ENCODE data around the gene NUDT22.

Gene NUDT22

DNA sequence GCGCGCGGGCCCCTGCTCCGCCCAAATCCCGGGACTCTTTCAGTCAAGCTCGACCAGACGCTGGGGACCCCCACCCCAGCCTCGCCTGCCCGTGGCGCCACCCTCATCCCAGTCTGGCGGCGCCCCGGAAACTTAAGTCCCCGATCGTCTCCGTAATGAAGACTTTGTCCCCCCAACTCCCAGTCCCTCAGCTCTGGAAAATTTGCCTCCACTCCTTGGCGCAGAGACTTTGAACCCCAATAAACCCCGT, 25.6 kb downstream of the NUDT22 start:
- TF ChIP-seq MYC (IDR thresholded peaks at IDR 0.05; ENCODE audit: low read depth, low read length) (no peak), POLR2A (IDR thresholded peaks at IDR 0.05; ENCODE audit: extremely low read depth, insufficient read length) (no peak)
- TF ChIP-seq, protein P1, sequence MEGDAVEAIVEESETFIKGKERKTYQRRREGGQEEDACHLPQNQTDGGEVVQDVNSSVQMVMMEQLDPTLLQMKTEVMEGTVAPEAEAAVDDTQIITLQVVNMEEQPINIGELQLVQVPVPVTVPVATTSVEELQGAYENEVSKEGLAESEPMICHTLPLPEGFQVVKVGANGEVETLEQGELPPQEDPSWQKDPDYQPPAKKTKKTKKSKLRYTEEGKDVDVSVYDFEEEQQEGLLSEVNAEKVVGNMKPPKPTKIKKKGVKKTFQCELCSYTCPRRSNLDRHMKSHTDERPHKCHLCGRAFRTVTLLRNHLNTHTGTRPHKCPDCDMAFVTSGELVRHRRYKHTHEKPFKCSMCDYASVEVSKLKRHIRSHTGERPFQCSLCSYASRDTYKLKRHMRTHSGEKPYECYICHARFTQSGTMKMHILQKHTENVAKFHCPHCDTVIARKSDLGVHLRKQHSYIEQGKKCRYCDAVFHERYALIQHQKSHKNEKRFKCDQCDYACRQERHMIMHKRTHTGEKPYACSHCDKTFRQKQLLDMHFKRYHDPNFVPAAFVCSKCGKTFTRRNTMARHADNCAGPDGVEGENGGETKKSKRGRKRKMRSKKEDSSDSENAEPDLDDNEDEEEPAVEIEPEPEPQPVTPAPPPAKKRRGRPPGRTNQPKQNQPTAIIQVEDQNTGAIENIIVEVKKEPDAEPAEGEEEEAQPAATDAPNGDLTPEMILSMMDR (IDR thresholded peaks at IDR 0.05; ENCODE audit: low read depth, low read length), result no peak
- TF ChIP-seq, protein P2, sequence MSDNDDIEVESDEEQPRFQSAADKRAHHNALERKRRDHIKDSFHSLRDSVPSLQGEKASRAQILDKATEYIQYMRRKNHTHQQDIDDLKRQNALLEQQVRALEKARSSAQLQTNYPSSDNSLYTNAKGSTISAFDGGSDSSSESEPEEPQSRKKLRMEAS (IDR thresholded peaks at IDR 0.05; ENCODE audit: low read depth, low read length), result no peak
- DNase-seq (ENCODE audit: low read depth), result no peak
- H3K4me3 ChIP-seq (ENCODE audit: low read depth, low read length), result peak overlapping the region; percentile 60

DNA sequence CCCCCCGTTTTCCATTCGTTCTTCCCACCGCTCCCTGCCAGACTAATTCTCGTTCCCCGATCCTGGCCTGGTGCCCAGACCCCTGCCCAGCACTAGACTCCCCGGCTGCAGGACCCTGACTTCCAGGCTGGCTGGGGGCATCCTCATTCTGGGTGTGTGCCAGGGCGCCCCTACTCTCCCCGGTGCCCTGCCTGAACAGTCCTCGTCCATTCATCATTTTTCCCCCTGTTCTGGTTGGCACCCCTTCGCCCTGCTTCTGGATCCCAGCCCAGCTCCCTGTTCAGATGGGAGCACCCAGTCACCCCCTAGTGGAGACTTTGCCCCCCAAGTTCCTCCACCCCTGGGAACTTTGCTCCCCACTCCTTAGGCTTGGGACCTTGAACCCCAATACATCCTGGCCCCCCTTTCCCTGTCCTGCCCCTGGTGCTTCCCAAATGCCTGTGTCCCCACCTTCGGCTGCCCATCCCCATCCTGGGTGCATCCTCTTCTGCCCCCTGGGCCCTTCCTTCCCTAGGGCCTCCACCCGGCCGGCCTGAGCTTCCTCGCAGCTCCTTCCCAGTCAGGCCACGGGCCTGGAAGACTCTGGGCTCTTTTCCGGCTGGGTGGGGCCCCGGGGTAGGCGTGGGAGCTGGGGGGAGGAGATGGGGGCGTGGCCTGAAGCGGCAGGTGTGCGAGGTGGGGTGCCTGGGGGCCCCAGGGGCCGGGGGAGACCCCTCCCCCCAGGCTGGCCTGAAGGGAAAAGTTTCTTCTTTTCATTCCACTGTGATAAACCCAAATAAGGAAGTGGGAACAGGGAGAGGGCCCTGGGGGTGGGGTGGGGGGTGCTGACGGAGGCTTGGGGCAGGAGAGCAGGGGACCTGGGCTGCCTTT, 26.2 kb downstream of the NUDT22 start:
- TF ChIP-seq, protein P1 (IDR thresholded peaks at IDR 0.05; ENCODE audit: low read depth, low read length), result peak; percentile 60
- TF ChIP-seq, protein P2 (IDR thresholded peaks at IDR 0.05; ENCODE audit: low read depth, low read length), result no peak
- peak overlapping the region; percentile 60 for H3K4me3 ChIP-seq (ENCODE audit: low read depth, low read length)
- DNase-seq (ENCODE audit: low read depth), result no peak

DNA sequence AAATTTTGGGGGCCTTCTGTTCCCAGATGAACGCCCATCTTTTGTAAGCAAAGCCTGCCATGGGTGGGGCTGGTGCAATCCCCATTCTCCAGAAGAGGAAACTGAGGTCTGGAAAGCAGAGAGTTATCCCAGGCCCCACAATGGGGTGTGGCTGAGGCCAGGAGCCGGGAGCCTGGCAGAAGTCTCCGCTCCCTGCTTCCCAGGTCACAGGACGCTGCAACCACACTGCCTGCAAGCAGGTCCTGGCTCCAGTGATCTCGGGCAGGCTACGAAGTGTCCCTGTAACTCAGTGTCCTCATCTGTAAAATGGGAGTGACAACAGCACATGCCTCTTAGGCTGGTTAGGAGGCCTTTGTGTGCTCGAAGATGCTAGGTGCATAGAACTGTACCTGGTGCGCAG, 27.0 kb downstream of the NUDT22 start:
- TF ChIP-seq, protein P2 (IDR thresholded peaks at IDR 0.05; ENCODE audit: low read depth, low read length), result no peak
- TF ChIP-seq POLR2A (IDR thresholded peaks at IDR 0.05; ENCODE audit: extremely low read depth, insufficient read length) (no peak), MYC (IDR thresholded peaks at IDR 0.05; ENCODE audit: low read depth, low read length) (no peak)
- TF ChIP-seq, protein P1 (IDR thresholded peaks at IDR 0.05; ENCODE audit: low read depth, low read length), result no peak
- no peak overlapping the region for H3K4me3 ChIP-seq (ENCODE audit: low read depth, low read length)
- no peak for DNase-seq (ENCODE audit: low read depth)

DNA sequence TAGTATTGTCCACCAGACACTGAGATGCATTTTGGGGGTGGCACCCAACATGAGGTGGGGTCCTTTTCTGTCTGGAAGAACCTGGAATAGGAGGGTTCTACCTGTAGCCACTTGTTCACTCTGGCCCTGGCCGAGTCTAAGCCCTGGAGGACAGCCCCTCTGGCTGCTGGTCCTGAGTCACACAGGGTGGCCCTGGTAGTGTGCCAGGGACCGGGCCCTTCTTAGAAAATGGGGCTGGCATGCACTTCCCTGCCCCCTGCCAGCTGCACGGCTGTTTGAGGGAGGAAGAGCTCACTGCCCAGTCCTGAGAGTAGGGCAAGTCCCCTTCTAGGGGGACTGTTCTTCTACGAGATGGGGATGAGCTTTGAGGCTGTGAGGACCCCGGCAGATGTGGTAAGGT, 27.4 kb downstream of the NUDT22 start:
- TF ChIP-seq, protein P1 (IDR thresholded peaks at IDR 0.05; ENCODE audit: low read depth, low read length), result no peak
- no peak for TF ChIP-seq POLR2A (IDR thresholded peaks at IDR 0.05; ENCODE audit: extremely low read depth, insufficient read length)
- TF ChIP-seq, protein P2 (IDR thresholded peaks at IDR 0.05; ENCODE audit: low read depth, low read length), result no peak
- no peak for TF ChIP-seq MYC (IDR thresholded peaks at IDR 0.05; ENCODE audit: low read depth, low read length)
- DNase-seq (ENCODE audit: low read depth), result no peak
- no peak overlapping the region for H3K4me3 ChIP-seq (ENCODE audit: low read depth, low read length)

DNA sequence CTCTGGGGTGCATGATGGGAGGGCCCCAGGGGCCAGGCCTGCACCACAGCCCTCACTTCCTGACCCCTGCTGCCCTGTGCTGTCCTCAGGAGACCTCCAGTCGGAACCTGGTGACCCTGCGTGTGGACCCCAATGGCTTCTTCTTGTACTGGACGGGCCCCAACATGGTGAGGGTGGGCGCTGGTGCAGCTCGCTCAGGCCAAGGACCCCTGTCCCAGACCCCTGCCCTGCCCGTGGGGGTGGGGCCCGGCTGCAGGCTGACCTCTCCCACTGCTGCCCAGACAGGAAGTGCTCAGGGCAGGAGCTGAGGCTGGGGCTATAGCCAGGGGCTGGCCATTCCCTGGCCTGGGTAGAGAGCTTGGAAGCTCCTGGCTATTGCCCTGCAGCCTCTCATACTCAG, 28.3 kb downstream of the NUDT22 start:
- DNase-seq (ENCODE audit: low read depth), result no peak
- TF ChIP-seq, protein P2 (IDR thresholded peaks at IDR 0.05; ENCODE audit: low read depth, low read length), result no peak
- TF ChIP-seq, protein P1 (IDR thresholded peaks at IDR 0.05; ENCODE audit: low read depth, low read length), result no peak
- TF ChIP-seq POLR2A (IDR thresholded peaks at IDR 0.05; ENCODE audit: extremely low read depth, insufficient read length) (no peak), MYC (IDR thresholded peaks at IDR 0.05; ENCODE audit: low read depth, low read length) (no peak)
- H3K4me3 ChIP-seq (ENCODE audit: low read depth, low read length), result no peak overlapping the region
